GM12878 (cell line): ENCODE results near the gene KLK13. TPM values are rescaled to one million over a fixed set of nuclear protein-coding genes. Genes with fewer than 3 reads are reported as not detected.
A peak's percentile ranks its signal among the peaks of the same experiment; 100 is the strongest.

Experiments used
- ATAC-seq: fragments of 200-7000 bp; cut with Tn5 transposase; 3 replicates; pipeline ENCODE4 v1.9.1; 2020; ENCODE audit warnings: mild to moderate bottlenecking, moderate library complexity
- BruUV-seq: library from RNA; stranded (reverse); fragments of 400-500 nt; replicated peaks from 2 replicates; lab custom pipeline; 2021; lab: Mats Ljungman, UMichigan
- CTCF ChIA-PET: fragments of 300-600 bp; sonication (Branson Sonifier 250); formaldehyde crosslinking; extraction: SDS; loops from one replicate; lab custom pipeline; 2021; ENCODE audit warnings: inconsistent platforms; lab: Yijun Ruan, JAX
- POLR2A ChIA-PET: fragments of 350-600 bp; formaldehyde crosslinking; extraction: SDS; loops from one replicate; lab custom pipeline; 2021; ENCODE audit warnings: inconsistent platforms; lab: Charles Lee
- RAD21 ChIA-PET: fragments of 300-600 bp; sonication (Branson Sonifier 250); formaldehyde crosslinking; loops from one replicate; lab custom pipeline; 2023; ENCODE audit warnings: antibody characterized with exemption; ENCODE audit not compliant: unreplicated experiment; lab: Charles Lee
- SMC1A ChIA-PET: fragments of 300-600 bp; sonication (Branson Sonifier 250); formaldehyde crosslinking; loops from one replicate; lab custom pipeline; 2023; ENCODE audit not compliant: unreplicated experiment, uncharacterized antibody; lab: Charles Lee
- DNase-seq: peaks from one replicate; pipeline ENCODE4 v3.0.0-alpha.2; 2011; ENCODE audit warnings: low read depth, low spot score
- FAIRE-seq: peaks from 3 replicates; lab custom pipeline; 2011; peaks lifted over from hg19 to GRCh38; lab: Jason Lieb, UNC
- H2AFZ ChIP-seq: 2 replicates; pipeline ENCODE4 v1.6.0; 2011; ENCODE audit warnings: low read depth, low read length, control low read depth; ENCODE audit not compliant: control insufficient read depth
- H3K27ac ChIP-seq: 2 replicates; pipeline ENCODE4 v1.5.1; 2011; ENCODE audit warnings: control low read depth; ENCODE audit not compliant: control insufficient read depth, insufficient read depth
- H3K27me3 ChIP-seq, 2 experiments: replicated peaks in 1 of 2; 2 replicates each; pipeline versions ENCODE4 v1.6.0 to v1.6.1; 2011; ENCODE audit warnings: low read length in 1 of 2; ENCODE audit not compliant: control insufficient read depth in 2 of 2, insufficient read depth in 2 of 2
- H3K36me3 ChIP-seq, 2 experiments: 2 replicates each; pipeline ENCODE4 v1.5.1; 2011; ENCODE audit warnings: low read length in 1 of 2; ENCODE audit not compliant: control insufficient read depth in 2 of 2, insufficient read depth in 2 of 2
- H3K4me1 ChIP-seq: 2 replicates; pipeline ENCODE4 v1.6.1; 2011; ENCODE audit warnings: mild to moderate bottlenecking, low read length, moderate library complexity, mixed read lengths; ENCODE audit not compliant: control insufficient read depth, insufficient read depth
- H3K4me2 ChIP-seq: 2 replicates; pipeline ENCODE4 v1.6.0; 2011; ENCODE audit warnings: control low read depth; ENCODE audit not compliant: control insufficient read depth, insufficient read depth
- H3K4me3 ChIP-seq: fragments of 200-600 bp; sonication (generic); 2 replicates; pipeline ENCODE4 v1.5.1; 2016
- H3K79me2 ChIP-seq: 2 replicates; pipeline ENCODE4 v1.6.0; 2011; ENCODE audit warnings: low read length; ENCODE audit not compliant: control insufficient read depth, insufficient read depth
- H3K9ac ChIP-seq: 2 replicates; pipeline ENCODE4 v1.8.0; 2011; ENCODE audit warnings: low read length, control low read depth, mixed read lengths; ENCODE audit not compliant: control insufficient read depth, insufficient read depth
- H3K9me3 ChIP-seq: replicated peaks from 3 replicates; pipeline ENCODE4 v1.5.1; 2011; ENCODE audit warnings: mild to moderate bottlenecking, low read length; ENCODE audit not compliant: control insufficient read depth, insufficient read depth
- H4K20me1 ChIP-seq: 2 replicates; pipeline ENCODE4 v1.6.0; 2011; ENCODE audit not compliant: control insufficient read depth, insufficient read depth
- WGBS: methylation state at CpG from one replicate; pipeline ENCODE4 v1.1.6; 2016; ENCODE audit warnings: low lambda C conversion rate; ENCODE audit not compliant: insufficient replicate concordance, insufficient coverage; ENCODE audit errors: missing lambda C conversion rate; 5-methylcytosine and 5-hydroxymethylcytosine counted together
- in situ Hi-C: fragments of 300-500 bp; cut with MboI; formaldehyde crosslinking; loops from 9 replicates; pipeline ENCODE4 v1.14.3; 2018; ENCODE audit warnings: mixed read lengths
- intact Hi-C: fragments of 100-400 bp; cut with micrococcal nuclease; formaldehyde crosslinking; loops from one replicate; pipeline ENCODE4 v1.14.2; 2022; ENCODE audit not compliant: unreplicated experiment
- polyA plus RNA-seq, 11 experiments: library from polyadenylated mRNA; depleted of rRNA in 4 of 11; unstranded in 6 of 11; stranded (reverse) in 5 of 11; fragments of >200 nt; fragmentation: Nextera tagmentation in 4 of 11; fragmentation: Illumina TruSeq in 1 of 11; extraction: Ambion mirVana in 4 of 11; extraction: Trizol in 1 of 11; gene quantifications; 1 replicate in 1 of 11; 2 replicates in 10 of 11; pipeline versions ENCODE4 v1.2.1 to v1.2.3, GENCODE V29; 2011 to 2016; ENCODE audit warnings: inconsistent platforms in 2 of 11, missing spikeins in 2 of 11, low read depth in 1 of 11
- total RNA-seq, 4 experiments: library from RNA; depleted of rRNA in 3 of 4; stranded (reverse); fragments of >200 nt in 3 of 4; fragmentation: Illumina TruSeq in 1 of 4; extraction: Trizol in 1 of 4; gene quantifications; 2 replicates each; pipeline versions ENCODE4 v1.2.1 to v1.2.3, GENCODE V29; 2013 to 2021
- TF ChIP-seq, protein P1 (sequence below): IDR thresholded peaks from 2 replicates; pipeline ENCODE4 v1.6.1; 2011; ENCODE audit warnings: low read depth, mild to moderate bottlenecking, low read length, moderate library complexity, borderline replicate concordance; ENCODE audit errors: extremely low read depth
- TF ChIP-seq, protein P2 (sequence below), 3 experiments: IDR thresholded peaks in 2 of 3; conservative IDR thresholded peaks in 1 of 3; 2 replicates each; pipeline ENCODE4 v1.5.1; 2011; ENCODE audit warnings: low read depth in 3 of 3, low read length in 3 of 3, mild to moderate bottlenecking in 3 of 3, control low read depth in 2 of 3, moderate library complexity in 2 of 3, inconsistent platforms in 1 of 3, mixed read lengths in 1 of 3; ENCODE audit not compliant: control insufficient read depth in 2 of 3, insufficient read depth in 1 of 3; ENCODE audit errors: extremely low read depth in 1 of 3

The KLK13 gene
- total and polyA plus RNA-seq, 10 of the 15 experiments (the other 5 are each of a cell fraction or from before 2014, with no cell fraction given), result not detected

DNA sequence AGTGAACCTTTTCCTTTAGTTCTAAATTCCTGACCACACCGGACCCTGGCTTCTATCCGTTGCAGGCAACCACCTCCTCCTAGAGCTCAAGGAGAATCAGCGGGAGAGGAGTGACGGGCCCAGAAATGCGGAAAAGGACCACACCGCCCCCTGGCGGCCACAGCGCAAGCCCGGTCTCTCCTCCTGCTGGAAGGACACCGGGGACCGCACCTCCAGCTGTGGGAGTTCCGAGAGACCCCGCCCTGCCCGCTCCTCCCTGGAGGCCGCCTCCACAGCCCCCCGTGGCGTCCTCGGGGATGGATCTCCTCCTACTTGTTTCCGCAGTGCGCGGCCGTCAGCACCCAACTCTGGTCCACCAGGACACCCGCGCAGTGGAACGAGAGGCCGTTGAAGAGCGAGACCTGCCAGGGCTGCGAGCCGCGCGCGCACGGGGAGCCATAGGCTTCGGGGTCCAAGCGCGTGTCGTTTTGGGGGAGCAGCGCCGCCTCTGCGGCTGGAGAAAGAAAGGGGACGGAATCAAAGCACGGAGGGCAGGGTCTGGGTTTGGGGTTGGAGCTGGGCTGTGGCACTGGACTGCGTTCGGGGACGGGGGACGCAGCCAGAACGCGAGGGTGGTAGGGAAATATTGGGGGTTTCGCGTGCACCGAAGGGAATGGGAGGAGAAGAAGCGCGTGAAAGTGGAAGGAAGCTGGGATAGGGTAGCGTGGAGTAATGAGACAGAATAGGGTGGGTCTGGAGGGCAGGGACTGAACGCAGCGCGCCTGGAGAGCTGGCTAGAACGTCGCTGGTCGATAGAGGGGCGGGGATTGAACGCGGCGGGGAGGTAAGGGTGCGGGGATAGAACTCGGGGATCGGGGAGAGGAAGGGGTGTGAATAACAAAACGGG lies 47.9 kb downstream of the KLK13 start:
- RAD21 ChIA-PET, result no interaction called here
- FAIRE-seq (no peak), ATAC-seq (no peak), DNase-seq (no peak)
- in situ Hi-C loops (no loop called here), intact Hi-C loops (no loop called here)
- Histone ChIP-seq H3K4me1 (no peaks in the 10 kb centered on the region), H3K9me3 (no peaks in the 10 kb centered on the region; the same call in 2 of the 3 replicates), H3K4me2 (no peak overlapping the region), H2AFZ (no peak overlapping the region), H3K27me3 (no peaks in the 10 kb centered on the region; a peak in 3 of 4 replicates), H3K79me2 (no peaks in the 10 kb centered on the region), H3K27ac (no peak overlapping the region), H4K20me1 (no peaks in the 10 kb centered on the region), H3K9ac (no peak overlapping the region), H3K4me3 (no peak overlapping the region), H3K36me3 (no peaks in the 10 kb centered on the region)
- CTCF ChIA-PET, result no interaction called here
- SMC1A ChIA-PET, result no interaction called here
- BruUV-seq, result no TSS peak
- WGBS, result 37% methylated on average over 53 of the region's 68 CpGs
- TF ChIP-seq, protein P1, sequence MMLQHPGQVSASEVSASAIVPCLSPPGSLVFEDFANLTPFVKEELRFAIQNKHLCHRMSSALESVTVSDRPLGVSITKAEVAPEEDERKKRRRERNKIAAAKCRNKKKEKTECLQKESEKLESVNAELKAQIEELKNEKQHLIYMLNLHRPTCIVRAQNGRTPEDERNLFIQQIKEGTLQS, result no peak
- TF ChIP-seq, protein P2, sequence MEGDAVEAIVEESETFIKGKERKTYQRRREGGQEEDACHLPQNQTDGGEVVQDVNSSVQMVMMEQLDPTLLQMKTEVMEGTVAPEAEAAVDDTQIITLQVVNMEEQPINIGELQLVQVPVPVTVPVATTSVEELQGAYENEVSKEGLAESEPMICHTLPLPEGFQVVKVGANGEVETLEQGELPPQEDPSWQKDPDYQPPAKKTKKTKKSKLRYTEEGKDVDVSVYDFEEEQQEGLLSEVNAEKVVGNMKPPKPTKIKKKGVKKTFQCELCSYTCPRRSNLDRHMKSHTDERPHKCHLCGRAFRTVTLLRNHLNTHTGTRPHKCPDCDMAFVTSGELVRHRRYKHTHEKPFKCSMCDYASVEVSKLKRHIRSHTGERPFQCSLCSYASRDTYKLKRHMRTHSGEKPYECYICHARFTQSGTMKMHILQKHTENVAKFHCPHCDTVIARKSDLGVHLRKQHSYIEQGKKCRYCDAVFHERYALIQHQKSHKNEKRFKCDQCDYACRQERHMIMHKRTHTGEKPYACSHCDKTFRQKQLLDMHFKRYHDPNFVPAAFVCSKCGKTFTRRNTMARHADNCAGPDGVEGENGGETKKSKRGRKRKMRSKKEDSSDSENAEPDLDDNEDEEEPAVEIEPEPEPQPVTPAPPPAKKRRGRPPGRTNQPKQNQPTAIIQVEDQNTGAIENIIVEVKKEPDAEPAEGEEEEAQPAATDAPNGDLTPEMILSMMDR (IDR thresholded peaks at IDR 0.05 in 2 of 3, conservative IDR thresholded peaks at IDR 0.05 in 1 of 3; ENCODE audit: control insufficient read depth in 2 of 3, extremely low read depth in 1 of 3, insufficient read depth in 1 of 3, low read depth in 3 of 3, low read length in 3 of 3), result peak; percentile 3 to 14 (median 11); a peak in 1 of 6 replicates
- POLR2A ChIA-PET, result no interaction called here
